Raji (cell line): ENCODE results near the gene ARHGEF6.

Experiments used
- POLR2A ChIP-seq: IDR thresholded peaks from 2 replicates; pipeline ENCODE4 v1.6.1; 2011; ENCODE audit warnings: low read depth, low read length, control low read depth; ENCODE audit not compliant: insufficient read depth

The ARHGEF6 gene

DNA sequence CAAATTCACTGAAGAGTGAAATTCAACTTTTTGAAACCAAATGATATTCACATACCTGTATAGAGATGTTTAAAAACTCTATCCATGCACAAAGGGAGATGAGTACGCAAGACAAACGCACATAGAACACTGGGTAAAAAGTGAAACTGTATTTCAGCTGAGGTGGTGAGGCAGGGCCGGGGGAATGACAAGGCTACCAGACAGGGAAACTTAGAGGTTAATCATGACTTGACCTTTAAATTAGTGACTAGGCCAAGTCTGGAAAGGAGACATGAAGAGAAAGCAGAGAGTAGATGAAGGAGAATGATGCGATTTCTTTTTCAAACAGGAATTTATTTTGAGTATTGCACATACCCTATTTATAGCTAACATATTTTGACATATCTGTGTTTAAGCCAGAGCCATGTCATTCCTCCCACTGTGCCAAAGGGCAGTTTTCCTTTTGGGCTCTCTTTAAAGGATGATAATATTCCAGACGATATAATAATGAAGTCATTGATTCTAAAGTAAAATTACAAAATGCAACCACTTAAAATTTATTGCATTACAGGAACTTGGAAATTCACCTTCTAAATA, 49.4 kb downstream of the ARHGEF6 start:
- TF ChIP-seq POLR2A, result no peak

GRCh38 chrX:136728393-136728792, 52.3 kb downstream of the ARHGEF6 start:
- no peak for TF ChIP-seq POLR2A

- TF ChIP-seq POLR2A, result no peak
Measured at GRCh38 chrX:136725441-136726104, 55.2 kb downstream of the ARHGEF6 start.

GRCh38 chrX:136718091-136718490, 62.6 kb downstream of the ARHGEF6 start:
- TF ChIP-seq POLR2A, result no peak

DNA sequence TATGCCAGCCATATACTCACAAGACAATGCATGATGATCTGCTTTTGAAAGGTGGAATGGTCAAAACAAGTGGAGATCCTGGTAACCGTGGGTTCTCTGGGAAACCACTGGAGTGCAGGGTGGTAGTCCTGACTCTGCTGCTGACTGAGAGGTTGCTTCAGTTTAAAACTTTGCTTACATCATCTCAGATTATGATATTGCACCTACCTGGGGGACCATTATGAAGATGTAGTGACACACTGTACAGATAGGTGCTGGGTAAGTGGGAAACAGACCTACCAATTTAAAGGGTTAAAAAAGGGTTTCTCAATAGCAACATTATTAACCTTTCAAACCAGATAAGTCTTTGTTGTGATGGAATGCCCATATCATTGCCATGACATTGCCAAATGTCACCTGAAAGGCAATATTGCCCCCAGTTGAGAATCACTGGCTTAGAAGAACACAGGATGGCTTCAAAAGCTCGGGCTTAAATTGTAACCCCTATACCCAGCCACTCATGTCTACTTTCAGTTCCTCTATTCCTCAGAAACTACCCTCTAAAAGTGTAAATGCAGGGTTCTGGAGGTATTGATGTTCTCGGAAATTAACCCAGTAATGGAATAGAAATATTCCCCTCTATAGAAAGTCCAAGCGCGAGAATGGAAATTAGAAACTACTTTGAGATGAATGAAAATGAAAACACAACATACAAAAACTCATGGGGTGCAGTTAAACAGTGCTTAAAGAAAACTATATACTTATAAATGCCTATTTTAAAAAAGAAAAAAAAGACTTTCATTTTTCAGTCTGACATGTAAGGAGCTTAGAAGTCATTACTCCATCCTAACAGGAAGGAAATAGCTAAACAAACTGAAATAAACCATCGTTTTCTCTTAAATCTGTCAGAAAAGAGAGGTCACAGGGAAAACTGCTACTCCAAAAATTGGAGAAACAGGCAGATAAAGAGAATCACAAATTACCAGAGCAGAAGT, 65.8 kb downstream of the ARHGEF6 start:
- no peak for TF ChIP-seq POLR2A

DNA sequence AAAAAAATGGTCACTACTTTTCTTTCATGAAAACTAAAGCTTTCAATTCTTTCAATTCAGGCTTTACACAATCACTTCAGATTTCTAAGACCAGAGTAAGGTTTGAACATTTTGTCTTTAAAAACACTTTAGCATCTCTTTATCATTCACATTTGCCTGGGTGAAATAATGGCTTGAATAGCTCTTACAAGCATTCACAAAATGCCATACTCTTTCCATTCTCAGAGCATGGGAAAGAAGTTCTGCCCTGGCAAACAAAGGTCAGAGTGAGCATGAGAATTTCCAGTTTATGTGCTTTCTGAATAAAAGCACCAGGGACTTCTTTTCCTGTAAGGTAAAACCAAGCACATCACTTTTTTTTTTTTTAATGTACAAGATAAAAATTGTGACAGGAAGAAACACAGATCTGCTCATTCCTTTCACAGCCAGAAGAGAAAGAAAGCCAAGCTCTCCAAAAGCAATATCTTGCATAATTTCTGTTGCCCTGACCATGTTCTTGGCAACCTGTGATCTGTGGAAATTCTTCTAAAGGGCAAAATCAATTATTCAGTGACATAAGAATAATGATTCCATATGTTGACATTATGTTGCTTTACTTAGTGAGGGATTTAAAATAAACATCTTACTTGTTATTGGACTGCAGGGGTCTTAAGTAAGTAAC, 68.0 kb downstream of the ARHGEF6 start:
- no peak for TF ChIP-seq POLR2A

DNA sequence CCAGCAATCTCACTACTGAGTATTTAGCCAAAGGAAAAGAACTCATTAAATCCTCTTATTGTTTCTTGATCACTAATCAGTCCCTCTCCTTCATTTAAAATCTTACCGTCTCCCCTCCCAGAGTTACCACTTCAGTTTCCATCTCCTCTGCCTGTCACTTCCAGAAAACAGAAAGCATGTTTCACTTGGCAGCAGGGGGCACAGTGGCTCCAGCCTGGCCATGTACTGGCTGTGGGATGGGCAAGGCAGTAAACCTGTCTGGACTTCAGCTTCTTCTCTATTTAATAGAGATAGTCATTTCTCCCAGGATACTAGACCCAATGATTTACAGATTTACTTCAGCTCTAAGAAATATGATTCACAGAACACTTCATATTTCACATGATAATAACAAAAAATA, 69.6 kb downstream of the ARHGEF6 start:
- no peak for TF ChIP-seq POLR2A

DNA sequence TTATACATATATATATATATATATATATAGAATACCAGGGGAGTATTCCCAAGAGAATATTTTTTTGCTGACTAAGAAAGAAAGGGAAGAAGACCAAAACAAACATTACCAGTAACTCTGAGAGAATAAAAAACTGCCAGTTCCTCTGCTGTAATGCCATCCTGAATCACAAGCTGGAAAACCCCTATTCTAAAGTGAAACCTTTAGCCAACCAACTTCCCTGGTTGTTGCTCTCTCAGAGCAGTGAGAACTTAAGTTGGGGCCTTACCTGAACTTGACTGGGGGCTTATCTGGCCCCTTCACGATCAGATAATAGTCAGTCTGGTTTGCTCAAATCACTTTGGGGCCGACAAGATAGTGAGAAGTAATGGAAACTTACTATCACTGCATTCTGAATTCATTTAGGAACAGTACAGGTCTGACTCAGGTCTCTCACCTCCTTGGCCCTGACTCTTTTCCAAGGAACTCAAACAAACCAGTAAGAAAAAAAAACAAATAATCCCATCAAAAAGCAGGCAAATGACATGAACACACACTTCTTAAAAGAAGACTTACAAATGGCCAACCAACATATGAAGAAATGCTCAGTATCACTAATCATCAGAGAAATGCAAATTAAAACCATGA, 70.3 kb downstream of the ARHGEF6 start:
- no peak for TF ChIP-seq POLR2A

- no peak for TF ChIP-seq POLR2A
Measured at GRCh38 chrX:136708348-136708747, 72.4 kb downstream of the ARHGEF6 start.

GRCh38 chrX:136697156-136697555, 83.6 kb downstream of the ARHGEF6 start:
- no peak for TF ChIP-seq POLR2A

DNA sequence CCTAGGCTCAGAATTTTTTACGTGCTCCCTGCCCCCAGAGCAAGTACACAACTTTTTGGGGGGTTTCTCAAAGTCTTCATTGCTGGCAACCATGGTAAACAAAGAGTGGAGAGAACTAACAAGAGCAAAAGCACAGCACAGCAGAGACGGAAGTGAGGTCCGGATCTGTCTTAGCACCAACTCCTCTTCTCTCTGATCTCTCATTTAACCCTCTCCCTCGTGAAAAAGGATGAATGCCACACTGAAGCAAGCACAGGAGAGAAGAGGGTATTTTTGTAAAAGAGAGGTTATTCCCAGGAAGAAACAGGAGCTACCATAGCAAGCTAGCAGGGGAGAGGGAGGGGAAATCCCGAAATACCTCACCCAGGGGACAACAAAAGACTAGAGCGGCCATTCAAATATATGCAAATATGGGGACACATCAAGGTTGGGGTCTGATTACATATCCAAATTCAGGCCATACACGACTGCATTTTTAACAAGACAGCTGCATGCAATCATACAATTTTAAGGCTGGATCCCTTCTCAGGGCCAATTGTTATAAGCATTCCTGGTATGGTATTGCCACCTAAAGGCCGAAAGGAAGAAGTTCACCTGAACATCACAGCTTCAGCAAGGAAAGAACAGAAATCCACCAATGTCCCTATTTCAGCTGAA, 86.2 kb downstream of the ARHGEF6 start:
- no peak for TF ChIP-seq POLR2A

DNA sequence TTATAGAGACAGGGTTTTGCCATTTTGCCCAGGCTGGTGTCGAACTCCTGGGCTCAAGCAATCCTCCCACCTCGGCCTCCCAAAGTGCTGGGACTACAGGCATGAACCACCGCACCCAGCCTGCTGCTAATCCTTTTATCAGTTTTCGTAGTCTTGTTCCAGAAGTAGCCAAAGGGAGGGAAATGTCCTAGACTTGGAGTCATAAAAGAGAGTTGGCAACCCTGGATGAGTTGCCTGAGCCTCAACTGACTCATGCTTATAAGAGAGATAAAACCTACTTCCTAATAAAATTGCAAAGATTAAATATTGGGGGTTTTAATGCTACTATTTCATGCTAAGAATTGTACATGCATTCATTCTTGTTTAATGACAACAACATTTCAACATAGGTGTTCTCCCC, 88.5 kb downstream of the ARHGEF6 start:
- no peak for TF ChIP-seq POLR2A

- TF ChIP-seq POLR2A, result no peak
Measured at GRCh38 chrX:136691028-136691809, 89.5 kb downstream of the ARHGEF6 start.

- TF ChIP-seq POLR2A, result no peak
Measured at GRCh38 chrX:136689436-136689835, 91.3 kb downstream of the ARHGEF6 start.

GRCh38 chrX:136687457-136687856, 93.3 kb downstream of the ARHGEF6 start:
- no peak for TF ChIP-seq POLR2A
